K562 (cell line): Measurements from ENCODE around the gene ABHD10. TPM values are rescaled to one million over a fixed set of nuclear protein-coding genes. Genes with fewer than 3 reads are reported as not detected.

ENCODE experiments used
- ATAC-seq: fragments of 200-7000 bp; cut with Tn5 transposase; 3 replicates; pipeline ENCODE4 v1.9.1; 2020; ENCODE audit warnings: moderate library complexity
- BruUV-seq: library from RNA; stranded (reverse); fragments of 400-500 nt; replicated peaks from 2 replicates; lab custom pipeline; 2021; lab: Mats Ljungman, UMichigan
- CTCF ChIA-PET: fragments of 300-600 bp; formaldehyde crosslinking; extraction: SDS; loops from one replicate; lab custom pipeline; 2021; ENCODE audit warnings: low intra/inter-chr PET ratio; lab: Yijun Ruan, JAX
- POLR2A ChIA-PET: fragments of 300-600, 350-650 bp; sonication (Branson Sonifier 250); formaldehyde crosslinking; extraction: SDS; loops from one replicate; lab custom pipeline; 2021; ENCODE audit warnings: antibody characterized with exemption, inconsistent platforms; lab: Yijun Ruan, JAX
- DNase-seq, 4 experiments: peaks; one replicate each; pipeline versions ENCODE4 v3.0.0 to v3.0.0-alpha.2; 2011 to 2018; ENCODE audit warnings: low spot score in 3 of 4, mixed read lengths in 3 of 4; ENCODE audit errors: extremely low read depth in 1 of 4
- FAIRE-seq: peaks from 2 replicates; lab custom pipeline; 2011; peaks lifted over from hg19 to GRCh38; lab: Jason Lieb, UNC
- H2AFZ ChIP-seq: 2 replicates; pipeline ENCODE4 v1.6.0; 2011; ENCODE audit warnings: low read depth, low read length, control low read depth, inconsistent platforms
- H3K27ac ChIP-seq: fragments of 200-600 bp; 3 replicates; pipeline ENCODE4 v1.8.0; 2011; ENCODE audit warnings: low read depth, mild to moderate bottlenecking, control low read depth, inconsistent platforms, low read length, moderate library complexity, mixed read lengths; ENCODE audit errors: extremely low read depth
- H3K27me3 ChIP-seq, 2 experiments: fragments of 300-600 bp in 1 of 2; 2 replicates in 1 of 2; 3 replicates in 1 of 2; pipeline versions ENCODE4 v1.6.0 to v1.8.0; 2011; ENCODE audit warnings: inconsistent platforms in 2 of 2, low read length in 2 of 2, mild to moderate bottlenecking in 1 of 2, mixed read lengths in 1 of 2, moderate library complexity in 1 of 2; ENCODE audit not compliant: control insufficient read depth in 2 of 2, insufficient read depth in 2 of 2
- H3K36me3 ChIP-seq: fragments of 300-600 bp; 3 replicates; pipeline ENCODE4 v1.8.0; 2011; ENCODE audit warnings: mild to moderate bottlenecking, low read length, inconsistent platforms; ENCODE audit not compliant: control insufficient read depth, insufficient read depth
- H3K4me1 ChIP-seq, 2 experiments: fragments of 200-600 bp in 1 of 2; replicated peaks in 1 of 2; 2 replicates in 1 of 2; 3 replicates in 1 of 2; pipeline versions ENCODE4 v1.5.1 to v1.8.0; 2011; ENCODE audit warnings: inconsistent platforms in 2 of 2, low read length in 2 of 2, mild to moderate bottlenecking in 1 of 2, mixed read lengths in 1 of 2, moderate library complexity in 1 of 2; ENCODE audit not compliant: control insufficient read depth in 2 of 2, insufficient read depth in 2 of 2
- H3K4me2 ChIP-seq: 2 replicates; pipeline ENCODE4 v1.6.1; 2011; ENCODE audit warnings: low read length, control low read depth, inconsistent platforms, mixed read lengths; ENCODE audit not compliant: insufficient read depth
- H3K4me3 ChIP-seq: fragments of 200-600 bp; sonication (generic), shearing (Covaris generic); 2 replicates; pipeline ENCODE4 v1.5.1; 2016; ENCODE audit warnings: control low read depth, inconsistent platforms
- H3K79me2 ChIP-seq: fragments of 200-600 bp; 3 replicates; pipeline ENCODE4 v1.8.0; 2011; ENCODE audit warnings: low read length, inconsistent platforms; ENCODE audit not compliant: control insufficient read depth, insufficient read depth
- H3K9ac ChIP-seq, 2 experiments: 2 replicates each; pipeline versions ENCODE4 v1.6.0 to v1.6.1; 2011; ENCODE audit warnings: low read depth in 2 of 2, low read length in 2 of 2, control low read depth in 1 of 2, inconsistent platforms in 1 of 2, mild to moderate bottlenecking in 1 of 2, mixed read lengths in 1 of 2; ENCODE audit not compliant: insufficient read depth in 1 of 2
- H3K9me1 ChIP-seq: one replicate; pipeline ENCODE4 v1.6.0; 2011; ENCODE audit warnings: inconsistent platforms, mild to moderate bottlenecking, low read length, moderate library complexity; ENCODE audit not compliant: control insufficient read depth, insufficient read depth
- H3K9me3 ChIP-seq: replicated peaks from 2 replicates; pipeline ENCODE4 v1.5.1; 2011; ENCODE audit warnings: low read depth, low read length, inconsistent platforms; ENCODE audit not compliant: control insufficient read depth, insufficient read depth
- H4K20me1 ChIP-seq: replicated peaks from 2 replicates; pipeline ENCODE4 v1.6.1; 2011; ENCODE audit warnings: low read length, inconsistent platforms, mixed read lengths; ENCODE audit not compliant: control insufficient read depth, insufficient read depth
- COPS2 ChIP-seq: fragments of 450-650 bp; conservative IDR thresholded peaks from 2 replicates; pipeline ENCODE4 v1.6.1; 2016; ENCODE audit warnings: mild to moderate bottlenecking, moderate library complexity
- CTBP1 ChIP-seq: fragments of 450-650 bp; IDR thresholded peaks from 2 replicates; pipeline ENCODE4 v1.6.1; 2016; ENCODE audit warnings: borderline replicate concordance
- CXXC5 ChIP-seq: fragments of 250-450 bp; sonication (Bioruptor Pico); IDR thresholded peaks from 2 replicates; pipeline ENCODE4 v1.8.0; 2022; ENCODE audit warnings: inconsistent platforms, mild to moderate bottlenecking, moderate library complexity
- ELF2 ChIP-seq: fragments of 250-450 bp; sonication (Bioruptor Pico); IDR thresholded peaks from 2 replicates; pipeline ENCODE4 v1.5.0; 2021; ENCODE audit warnings: mild to moderate bottlenecking
- ESRRA ChIP-seq: fragments of 450-650 bp; IDR thresholded peaks from 2 replicates; pipeline ENCODE4 v1.6.1; 2014; ENCODE audit warnings: low read depth, mild to moderate bottlenecking, moderate library complexity, borderline replicate concordance
- EWSR1 ChIP-seq: fragments of 450-650 bp; IDR thresholded peaks from 2 replicates; pipeline ENCODE4 v1.6.1; 2018; ENCODE audit warnings: borderline replicate concordance, mild to moderate bottlenecking, low read depth, moderate library complexity; ENCODE audit not compliant: partially characterized antibody
- GATA2 ChIP-seq: sonication (generic); formaldehyde crosslinking; IDR thresholded peaks from 2 replicates; pipeline ENCODE4 v1.4.0; 2020; ENCODE audit warnings: mild to moderate bottlenecking, missing genetic modification reagents
- RBFOX2 ChIP-seq: fragments of 200-400 bp; formaldehyde crosslinking; IDR thresholded peaks from 2 replicates; pipeline ENCODE4 v1.6.1; 2017; ENCODE audit warnings: low read depth, mild to moderate bottlenecking, low read length, moderate library complexity
- U2AF2 ChIP-seq: fragments of 200-400 bp; formaldehyde crosslinking; optimal IDR thresholded peaks from 2 replicates; pipeline ENCODE3; 2017; ENCODE audit warnings: low read depth, mild to moderate bottlenecking, low read length
- XRCC4 ChIP-seq: IDR thresholded peaks from one replicate; pipeline ENCODE4 v1.6.1; 2011; ENCODE audit not compliant: insufficient read depth, insufficient read length; ENCODE audit errors: extremely low read depth
- ZKSCAN8 ChIP-seq: fragments of 200-800 bp; sonication (Bioruptor generic); IDR thresholded peaks from 2 replicates; pipeline ENCODE4 v1.6.1; 2016; ENCODE audit warnings: missing genetic modification characterization, missing compliant biosample characterization
- ZNF384 ChIP-seq: IDR thresholded peaks from 2 replicates; pipeline ENCODE4 v1.6.1; 2012; ENCODE audit warnings: low read depth, low read length, improper control_type of control experiment
- ZNF436 ChIP-seq: fragments of 250-450, 450-650 bp; sonication (Bioruptor Pico); formaldehyde crosslinking; IDR thresholded peaks from 2 replicates; pipeline ENCODE4 v1.7.0; 2020; ENCODE audit warnings: mild to moderate bottlenecking
- ZNF778 ChIP-seq: fragments of 450-650 bp; formaldehyde crosslinking; IDR thresholded peaks from 2 replicates; pipeline ENCODE4 v1.4.0; 2020; ENCODE audit warnings: mild to moderate bottlenecking, moderate library complexity
- whole genome bisulfite sequencing: fragments of 100-300 bp; shearing (Covaris generic); methylation state at CpG from one replicate; pipeline ENCODE4 v1.1.6; 2016; ENCODE audit warnings: low coverage, mixed read lengths; ENCODE audit not compliant: insufficient coverage; ENCODE audit errors: missing lambda C conversion rate; 5-methylcytosine and 5-hydroxymethylcytosine counted together
- in situ Hi-C: fragments of 300-500 bp; cut with MboI; formaldehyde crosslinking; loops from 4 replicates; pipeline ENCODE4 v1.15.0; 2018; ENCODE audit warnings: inconsistent platforms, mixed read lengths
- intact Hi-C: fragments of 100-400 bp; cut with micrococcal nuclease; formaldehyde crosslinking; loops from 2 replicates; pipeline ENCODE4 v1.14.2; 2022
- polyA plus RNA-seq, 8 experiments: library from polyadenylated mRNA; depleted of rRNA in 4 of 8; stranded (reverse) in 5 of 8; unstranded in 3 of 8; fragments of >200 nt; fragmentation: Nextera tagmentation in 2 of 8; fragmentation: Illumina TruSeq in 1 of 8; extraction: Ambion mirVana in 2 of 8; extraction: Trizol in 1 of 8; gene quantifications; 2 replicates each; pipeline versions ENCODE4 v1.2.1 to v1.2.3, GENCODE V29; 2011 to 2014; ENCODE audit warnings: inconsistent platforms in 1 of 8, missing spikeins in 1 of 8
- total RNA-seq, 7 experiments: library from RNA; depleted of rRNA in 6 of 7; stranded (reverse); fragments of >200 nt in 6 of 7; fragmentation: Illumina TruSeq in 2 of 7; extraction: Trizol in 2 of 7; gene quantifications; 2 replicates each; pipeline versions ENCODE4 v1.2.1 to v1.2.3, GENCODE V29; 2011 to 2021; ENCODE audit warnings: low replicate concordance in 1 of 7
- TF ChIP-seq, protein P1 (sequence below), 2 experiments: fragments of 250-450 bp in 1 of 2; fragments of 450-650 bp in 1 of 2; sonication (Bioruptor Pico) in 1 of 2; IDR thresholded peaks; 2 replicates each; pipeline versions ENCODE4 v1.6.1 to v1.8.0; 2016 to 2021; ENCODE audit warnings: mild to moderate bottlenecking in 2 of 2, moderate library complexity in 2 of 2, missing compliant biosample characterization in 1 of 2, missing genetic modification characterization in 1 of 2
- TF ChIP-seq, protein P2 (sequence below), 2 experiments: fragments of 450-650 bp; IDR thresholded peaks; 2 replicates each; pipeline ENCODE4 v1.6.1; 2018; ENCODE audit warnings: mild to moderate bottlenecking in 2 of 2, low read depth in 1 of 2; ENCODE audit not compliant: partially characterized antibody in 2 of 2
- TF ChIP-seq, protein P3 (sequence below): fragments of 250-450 bp; sonication (Bioruptor Pico); IDR thresholded peaks from 2 replicates; pipeline ENCODE4 v1.8.0; 2021; ENCODE audit warnings: moderate library complexity, mild to moderate bottlenecking, inconsistent platforms

Gene ABHD10
- total and polyA plus RNA-seq, 9 of the 15 experiments (the other 6 are each of a cell fraction or from before 2014, with no cell fraction given), result 6.1 to 29.5 (median 11.5) TPM

DNA sequence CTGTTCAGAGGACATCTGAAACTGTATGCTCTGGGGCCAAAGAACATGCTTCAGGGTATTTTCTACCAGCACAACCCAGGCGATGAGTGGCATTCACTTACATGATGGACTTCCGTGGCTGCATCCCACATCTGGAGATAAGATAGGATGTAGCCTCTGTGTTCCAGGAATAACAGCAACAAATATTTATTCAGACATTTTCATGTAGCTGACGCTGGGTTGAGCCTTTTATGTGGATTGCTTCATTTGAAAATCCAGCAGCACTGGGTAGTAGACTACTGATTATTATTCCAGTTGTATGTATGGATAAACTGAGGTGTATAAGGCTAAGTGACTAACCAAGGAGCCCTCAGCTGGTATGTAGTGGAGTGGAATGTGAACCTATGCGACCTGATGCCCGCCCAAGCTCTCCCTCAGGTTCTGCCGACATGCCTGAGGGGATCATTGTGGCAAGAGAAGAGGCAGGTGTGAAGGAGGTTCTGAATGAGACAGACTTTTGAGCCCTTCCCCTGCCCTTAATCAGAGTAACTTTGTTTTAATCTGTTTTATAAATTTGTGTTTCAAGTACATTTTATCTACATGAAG lies 25.9 kb upstream of the ABHD10 start:
- no peak overlapping the region for H2AFZ ChIP-seq
- FAIRE-seq (no peak), DNase-seq (no peak), ATAC-seq (no peak)
- no peak overlapping the region for H3K4me2 ChIP-seq
- intact Hi-C loops, result no loop called here
- peaks cover 0 to 6% of the 10 kb centered on the region in 2 experiments; a peak in 1 of 5 replicates for H3K27me3 ChIP-seq
- ChIA-PET CTCF (no interaction called here), POLR2A (no interaction called here)
- 3% methylated on average over 6 of the region's 6 CpGs for WGBS
- no TSS peak for BruUV-seq
- H3K36me3 ChIP-seq, result no peaks in the 10 kb centered on the region
- H3K27ac ChIP-seq, result no peak overlapping the region
- no peak overlapping the region for H3K4me3 ChIP-seq
- no peak overlapping the region for H3K9ac ChIP-seq
- H3K79me2 ChIP-seq, result no peaks in the 10 kb centered on the region
- no peaks in the 10 kb centered on the region for H3K4me1 ChIP-seq
- TF ChIP-seq ZKSCAN8 (CRISPR knock-in tag) (no peak), COPS2 (no peak), RBFOX2 (no peak), XRCC4 (no peak), ELF2 (no peak), ESRRA (no peak), EWSR1 (no peak), ZNF778 (CRISPR knock-in tag) (no peak), CTBP1 (no peak), GATA2 (CRISPR knock-in tag) (no peak), ZNF436 (CRISPR knock-in tag) (no peak), U2AF2 (no peak), CXXC5 (no peak), ZNF384 (no peak)
- TF ChIP-seq, protein P1, sequence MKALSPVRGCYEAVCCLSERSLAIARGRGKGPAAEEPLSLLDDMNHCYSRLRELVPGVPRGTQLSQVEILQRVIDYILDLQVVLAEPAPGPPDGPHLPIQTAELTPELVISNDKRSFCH (CRISPR knock-in tag; IDR thresholded peaks at IDR 0.05), result no peak
- TF ChIP-seq, protein P1 (tag; IDR thresholded peaks at IDR 0.05), result no peak
- TF ChIP-seq, protein P2, sequence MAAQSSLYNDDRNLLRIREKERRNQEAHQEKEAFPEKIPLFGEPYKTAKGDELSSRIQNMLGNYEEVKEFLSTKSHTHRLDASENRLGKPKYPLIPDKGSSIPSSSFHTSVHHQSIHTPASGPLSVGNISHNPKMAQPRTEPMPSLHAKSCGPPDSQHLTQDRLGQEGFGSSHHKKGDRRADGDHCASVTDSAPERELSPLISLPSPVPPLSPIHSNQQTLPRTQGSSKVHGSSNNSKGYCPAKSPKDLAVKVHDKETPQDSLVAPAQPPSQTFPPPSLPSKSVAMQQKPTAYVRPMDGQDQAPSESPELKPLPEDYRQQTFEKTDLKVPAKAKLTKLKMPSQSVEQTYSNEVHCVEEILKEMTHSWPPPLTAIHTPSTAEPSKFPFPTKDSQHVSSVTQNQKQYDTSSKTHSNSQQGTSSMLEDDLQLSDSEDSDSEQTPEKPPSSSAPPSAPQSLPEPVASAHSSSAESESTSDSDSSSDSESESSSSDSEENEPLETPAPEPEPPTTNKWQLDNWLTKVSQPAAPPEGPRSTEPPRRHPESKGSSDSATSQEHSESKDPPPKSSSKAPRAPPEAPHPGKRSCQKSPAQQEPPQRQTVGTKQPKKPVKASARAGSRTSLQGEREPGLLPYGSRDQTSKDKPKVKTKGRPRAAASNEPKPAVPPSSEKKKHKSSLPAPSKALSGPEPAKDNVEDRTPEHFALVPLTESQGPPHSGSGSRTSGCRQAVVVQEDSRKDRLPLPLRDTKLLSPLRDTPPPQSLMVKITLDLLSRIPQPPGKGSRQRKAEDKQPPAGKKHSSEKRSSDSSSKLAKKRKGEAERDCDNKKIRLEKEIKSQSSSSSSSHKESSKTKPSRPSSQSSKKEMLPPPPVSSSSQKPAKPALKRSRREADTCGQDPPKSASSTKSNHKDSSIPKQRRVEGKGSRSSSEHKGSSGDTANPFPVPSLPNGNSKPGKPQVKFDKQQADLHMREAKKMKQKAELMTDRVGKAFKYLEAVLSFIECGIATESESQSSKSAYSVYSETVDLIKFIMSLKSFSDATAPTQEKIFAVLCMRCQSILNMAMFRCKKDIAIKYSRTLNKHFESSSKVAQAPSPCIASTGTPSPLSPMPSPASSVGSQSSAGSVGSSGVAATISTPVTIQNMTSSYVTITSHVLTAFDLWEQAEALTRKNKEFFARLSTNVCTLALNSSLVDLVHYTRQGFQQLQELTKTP (IDR thresholded peaks at IDR 0.05; ENCODE audit: low read depth in 1 of 2, partially characterized antibody in 2 of 2), result no peak
- TF ChIP-seq, protein P3, sequence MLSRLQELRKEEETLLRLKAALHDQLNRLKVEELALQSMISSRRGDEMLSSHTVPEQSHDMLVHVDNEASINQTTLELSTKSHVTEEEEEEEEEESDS (CRISPR knock-in tag), result no peak
- TF ChIP-seq, all 486 proteins: peak for 0
- Histone ChIP-seq H4K20me1 (no peaks in the 10 kb centered on the region), H3K9me1 (no peaks in the 10 kb centered on the region), H3K9me3 (no peaks in the 10 kb centered on the region)
- in situ Hi-C loops, result no loop called here
